H1 (cell line): ENCODE data around the gene POP7.

Source experiments
- NANOG ChIP-seq: IDR thresholded peaks from 2 replicates; pipeline ENCODE4 v1.6.1; 2011; ENCODE audit warnings: low read length, low read depth, mild to moderate bottlenecking, inconsistent platforms; ENCODE audit not compliant: insufficient read depth, poor library complexity, severe bottlenecking
- TF ChIP-seq, protein P1 (sequence below): IDR thresholded peaks from 2 replicates; pipeline ENCODE4 v1.6.1; 2012; ENCODE audit warnings: inconsistent platforms

GRCh38 chr7:100726996-100727761 lies 21.3 kb downstream of the POP7 start:
- no peak for TF ChIP-seq NANOG
- TF ChIP-seq, protein P1, sequence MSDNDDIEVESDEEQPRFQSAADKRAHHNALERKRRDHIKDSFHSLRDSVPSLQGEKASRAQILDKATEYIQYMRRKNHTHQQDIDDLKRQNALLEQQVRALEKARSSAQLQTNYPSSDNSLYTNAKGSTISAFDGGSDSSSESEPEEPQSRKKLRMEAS, result no peak
